ENCODE measurements around the gene UIMC1. TPM values are rescaled to one million over a fixed set of nuclear protein-coding genes. Genes with fewer than 3 reads are reported as not detected.

UIMC1 gene
- total RNA-seq, 1 donor from 2014 or later, result 67.7 TPM

DNA sequence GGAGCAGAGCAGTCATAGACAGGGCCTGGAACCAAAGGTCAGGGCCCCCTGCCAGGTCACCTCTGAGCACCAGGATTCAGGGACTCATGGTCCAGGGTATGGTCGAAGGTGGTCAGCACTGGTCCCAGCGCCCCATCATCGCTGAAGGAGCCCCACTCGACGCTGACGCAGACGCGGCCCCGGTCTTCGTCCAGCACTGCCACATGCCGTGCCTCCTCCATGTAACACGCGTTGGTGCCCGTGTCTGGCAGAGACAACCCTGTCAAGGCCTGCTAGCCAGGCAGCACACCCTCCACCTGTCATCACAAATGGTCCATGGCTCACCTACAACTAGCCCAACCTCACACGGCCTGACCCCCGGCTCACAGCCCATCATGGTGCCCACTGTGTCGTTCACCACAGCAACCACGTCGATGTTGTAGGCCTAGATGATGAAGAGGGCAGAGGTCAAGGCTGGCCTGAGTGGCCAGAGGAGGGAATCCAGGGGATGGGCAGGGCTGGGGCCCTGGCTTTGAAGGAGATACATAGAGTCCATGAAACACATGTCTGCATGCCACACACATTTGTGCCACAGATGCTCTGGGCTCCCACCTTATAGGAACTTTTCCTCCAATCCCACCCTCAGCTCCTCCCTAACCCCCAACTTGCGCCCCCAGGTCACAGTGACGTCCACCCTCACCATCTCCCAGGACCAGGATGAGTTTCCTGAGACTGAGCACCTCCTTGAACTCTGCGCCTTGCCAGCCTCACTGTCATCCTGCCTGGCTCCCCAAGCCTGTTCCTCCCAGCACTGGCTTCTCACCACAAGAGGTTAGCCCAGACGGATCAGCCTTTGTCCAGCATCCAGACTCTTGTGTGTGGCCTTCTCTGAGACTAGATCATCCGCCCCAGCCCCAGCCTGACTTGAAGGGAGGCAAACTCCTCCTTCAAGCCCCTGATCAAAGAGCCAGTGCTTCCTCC is 117.0 kb downstream of the UIMC1 start:
- no peaks in the 10 kb centered on the region for H3K36me3 Mint-ChIP-seq
- no peaks in the 10 kb centered on the region for H3K36me3 ChIP-seq
- TF ChIP-seq, protein P1, sequence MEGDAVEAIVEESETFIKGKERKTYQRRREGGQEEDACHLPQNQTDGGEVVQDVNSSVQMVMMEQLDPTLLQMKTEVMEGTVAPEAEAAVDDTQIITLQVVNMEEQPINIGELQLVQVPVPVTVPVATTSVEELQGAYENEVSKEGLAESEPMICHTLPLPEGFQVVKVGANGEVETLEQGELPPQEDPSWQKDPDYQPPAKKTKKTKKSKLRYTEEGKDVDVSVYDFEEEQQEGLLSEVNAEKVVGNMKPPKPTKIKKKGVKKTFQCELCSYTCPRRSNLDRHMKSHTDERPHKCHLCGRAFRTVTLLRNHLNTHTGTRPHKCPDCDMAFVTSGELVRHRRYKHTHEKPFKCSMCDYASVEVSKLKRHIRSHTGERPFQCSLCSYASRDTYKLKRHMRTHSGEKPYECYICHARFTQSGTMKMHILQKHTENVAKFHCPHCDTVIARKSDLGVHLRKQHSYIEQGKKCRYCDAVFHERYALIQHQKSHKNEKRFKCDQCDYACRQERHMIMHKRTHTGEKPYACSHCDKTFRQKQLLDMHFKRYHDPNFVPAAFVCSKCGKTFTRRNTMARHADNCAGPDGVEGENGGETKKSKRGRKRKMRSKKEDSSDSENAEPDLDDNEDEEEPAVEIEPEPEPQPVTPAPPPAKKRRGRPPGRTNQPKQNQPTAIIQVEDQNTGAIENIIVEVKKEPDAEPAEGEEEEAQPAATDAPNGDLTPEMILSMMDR (IDR thresholded peaks at IDR 0.05), result no peak
- no peak for TF ChIP-seq EZH2phosphoT487 (IDR thresholded peaks at IDR 0.05)
- TF ChIP-seq EZH2 (IDR thresholded peaks at IDR 0.05), result no peak
- H3K9me3 Mint-ChIP-seq, result no peaks in the 10 kb centered on the region
- no peak for DNase-seq (ENCODE audit: low spot score)
- no peaks in the 10 kb centered on the region for H3K9me3 ChIP-seq (ENCODE audit: low read depth)
- peaks cover 28% of the 10 kb centered on the region for H3K27me3 Mint-ChIP-seq (ENCODE audit: insufficient read depth, low read depth)
- H3K4me1 Mint-ChIP-seq, result peaks cover 10% of the 10 kb centered on the region
- no peak overlapping the region for H3K4me2 ChIP-seq
- no peaks in the 10 kb centered on the region for H3K27me3 ChIP-seq
- peaks cover 3% of the 10 kb centered on the region for H3F3A ChIP-seq (ENCODE audit: low read depth)
- no peaks in the 10 kb centered on the region for H4K20me1 ChIP-seq (ENCODE audit: low read depth)
- no peak overlapping the region for H3K4me3 ChIP-seq
- H3K27ac ChIP-seq, result no peak overlapping the region
- no peak overlapping the region for H3K9ac ChIP-seq
- no peaks in the 10 kb centered on the region for H3K79me2 ChIP-seq (ENCODE audit: low read depth)
- H2AFZ ChIP-seq (replicated peaks), result no peak overlapping the region
- peak overlapping the region; percentile 58 for H3K27ac Mint-ChIP-seq
- no peak overlapping the region for H3K4me3 Mint-ChIP-seq
- peaks cover 5% of the 10 kb centered on the region for H3K4me1 ChIP-seq

DNA sequence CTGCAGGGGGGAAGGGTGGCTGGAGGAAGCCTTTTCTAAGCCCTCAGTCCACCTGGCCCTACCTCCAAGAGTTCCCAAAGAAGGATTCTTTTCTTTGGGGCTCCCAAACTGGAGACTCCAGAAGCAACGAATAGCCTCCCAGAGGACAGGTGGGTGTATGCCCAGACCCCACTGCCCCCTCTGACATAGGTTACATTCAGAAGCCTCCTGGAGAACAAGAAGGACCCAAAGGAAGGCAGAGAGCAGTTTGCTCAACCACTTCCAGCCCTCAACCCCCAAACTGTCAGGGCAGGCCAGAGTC is 117.8 kb downstream of the UIMC1 start:
- peaks cover 11% of the 10 kb centered on the region for H3K4me1 ChIP-seq
- Mint-ChIP-seq H3K4me1 (peaks cover 18% of the 10 kb centered on the region), H3K27ac (no peak overlapping the region), H3K4me3 (no peak overlapping the region), H3K27me3 (ENCODE audit: insufficient read depth, low read depth) (peaks cover 30% of the 10 kb centered on the region), H3K9me3 (no peaks in the 10 kb centered on the region), H3K36me3 (no peaks in the 10 kb centered on the region)
- no peaks in the 10 kb centered on the region for H3K79me2 ChIP-seq (ENCODE audit: low read depth)
- H2AFZ ChIP-seq (replicated peaks), result no peak overlapping the region
- H3K27me3 ChIP-seq, result no peaks in the 10 kb centered on the region
- no peak overlapping the region for H3K9ac ChIP-seq
- TF ChIP-seq, protein P1 (IDR thresholded peaks at IDR 0.05), result no peak
- TF ChIP-seq EZH2 (IDR thresholded peaks at IDR 0.05) (no peak), EZH2phosphoT487 (IDR thresholded peaks at IDR 0.05) (no peak)
- no peaks in the 10 kb centered on the region for H4K20me1 ChIP-seq (ENCODE audit: low read depth)
- DNase-seq (ENCODE audit: low spot score), result no peak
- no peaks in the 10 kb centered on the region for H3K9me3 ChIP-seq (ENCODE audit: low read depth)
- peaks cover 11% of the 10 kb centered on the region for H3F3A ChIP-seq (ENCODE audit: low read depth)
- no peaks in the 10 kb centered on the region for H3K36me3 ChIP-seq
- no peak overlapping the region for H3K4me2 ChIP-seq
- H3K27ac ChIP-seq, result no peak overlapping the region
- no peak overlapping the region for H3K4me3 ChIP-seq

DNA sequence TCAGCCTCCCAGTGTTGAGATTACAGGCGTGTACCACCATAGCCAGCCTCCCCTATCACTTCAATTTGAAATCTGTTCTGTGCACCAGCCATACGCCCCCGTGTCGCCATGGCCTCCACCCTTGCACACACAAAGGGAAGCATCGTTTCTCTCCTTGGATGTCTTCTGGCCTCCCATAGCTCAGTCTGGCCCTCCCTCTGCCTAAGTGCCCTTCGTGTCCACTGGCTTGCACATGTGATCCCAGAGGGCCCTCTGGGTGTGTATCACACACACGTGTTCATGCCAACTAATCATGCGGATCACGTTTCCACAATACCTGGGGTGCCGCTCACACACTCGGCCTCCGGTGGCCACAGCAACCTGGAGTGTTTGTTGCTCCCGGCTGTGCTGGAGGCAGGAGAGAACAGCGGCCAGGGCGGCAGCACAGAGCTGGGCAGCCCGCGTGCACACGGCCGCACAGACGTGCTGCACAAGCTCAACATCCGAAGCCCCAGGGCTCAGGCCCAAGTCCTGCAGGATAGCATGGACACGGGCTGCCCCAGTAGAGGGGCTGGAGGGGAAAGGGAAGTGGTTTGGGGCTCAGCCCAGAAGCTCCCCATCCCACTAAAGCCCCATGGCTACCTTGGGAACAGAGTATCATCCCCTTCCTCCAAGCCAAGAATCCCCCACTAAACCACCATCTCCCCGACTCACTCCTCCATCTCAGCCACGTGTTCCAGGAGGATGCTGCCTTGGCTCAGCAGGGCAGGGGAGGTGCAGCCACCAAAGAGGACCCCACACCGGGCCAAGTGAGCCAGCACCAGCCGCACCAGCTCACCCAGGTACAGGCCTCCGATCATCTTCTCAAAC is 118.3 kb downstream of the UIMC1 start:
- Mint-ChIP-seq H3K9me3 (no peaks in the 10 kb centered on the region), H3K36me3 (no peaks in the 10 kb centered on the region), H3K27me3 (ENCODE audit: insufficient read depth, low read depth) (peaks cover 32% of the 10 kb centered on the region), H3K27ac (peak overlapping the region; percentile 68), H3K4me3 (peak overlapping the region; percentile 8), H3K4me1 (peaks cover 22% of the 10 kb centered on the region)
- Histone ChIP-seq H3F3A (ENCODE audit: low read depth) (peaks cover 12% of the 10 kb centered on the region), H3K4me3 (no peak overlapping the region), H4K20me1 (ENCODE audit: low read depth) (no peaks in the 10 kb centered on the region), H3K4me2 (no peak overlapping the region), H3K9ac (no peak overlapping the region), H3K79me2 (ENCODE audit: low read depth) (no peaks in the 10 kb centered on the region), H3K9me3 (ENCODE audit: low read depth) (no peaks in the 10 kb centered on the region), H3K27me3 (no peaks in the 10 kb centered on the region), H2AFZ (replicated peaks) (no peak overlapping the region), H3K27ac (no peak overlapping the region), H3K36me3 (no peaks in the 10 kb centered on the region), H3K4me1 (peaks cover 11% of the 10 kb centered on the region)
- no peak for DNase-seq (ENCODE audit: low spot score)
- no peak for TF ChIP-seq EZH2 (IDR thresholded peaks at IDR 0.05)
- TF ChIP-seq, protein P1 (IDR thresholded peaks at IDR 0.05), result no peak
- TF ChIP-seq EZH2phosphoT487 (IDR thresholded peaks at IDR 0.05), result no peak
